ENCODE data around the gene NPC2.

The NPC2 gene

GRCh38 chr14:74493343-74494261 lies 497 bp upstream of the NPC2 start, which contains the start of gene ISCA2:
ISCA2 (plus strand) TSS chr14:74493765; CDS start chr14:74493775, 10 bp downstream.
- TF ChIP-seq TAF1 (IDR thresholded peaks at IDR 0.05; ENCODE audit: borderline replicate concordance, insufficient read depth, low read length) = peak; percentile 74; the same call in 1 of the 2 replicates
- TF ChIP-seq SIN3A (IDR thresholded peaks at IDR 0.05; ENCODE audit: borderline replicate concordance, insufficient read depth, low read length) = no peak
- peak; percentile 18 for TF ChIP-seq POLR2AphosphoS5 (IDR thresholded peaks at IDR 0.05; ENCODE audit: low read depth, low read length)
- no peak for TF ChIP-seq FOXP2 (optimal IDR thresholded peaks at IDR 0.05; ENCODE audit: borderline replicate concordance, extremely low read depth, extremely low read length, insufficient read depth)

GRCh38 chr14:74491956-74492775 lies 939 bp downstream of the NPC2 start:
- no peak for TF ChIP-seq TAF1 (IDR thresholded peaks at IDR 0.05; ENCODE audit: borderline replicate concordance, insufficient read depth, low read length)
- TF ChIP-seq FOXP2 (optimal IDR thresholded peaks at IDR 0.05; ENCODE audit: borderline replicate concordance, extremely low read depth, extremely low read length, insufficient read depth) = no peak
- TF ChIP-seq SIN3A (IDR thresholded peaks at IDR 0.05; ENCODE audit: borderline replicate concordance, insufficient read depth, low read length) = no peak
- no peak for TF ChIP-seq POLR2AphosphoS5 (IDR thresholded peaks at IDR 0.05; ENCODE audit: low read depth, low read length)
- no peak for TF ChIP-seq REST (IDR thresholded peaks at IDR 0.05; ENCODE audit: insufficient read depth in 1 of 2, low read depth in 2 of 2, low read length in 2 of 2)

- TF ChIP-seq SIN3A (IDR thresholded peaks at IDR 0.05; ENCODE audit: borderline replicate concordance, insufficient read depth, low read length) (no peak), REST (IDR thresholded peaks at IDR 0.05; ENCODE audit: insufficient read depth in 1 of 2, low read depth in 2 of 2, low read length in 2 of 2) (no peak)
Observed at GRCh38 chr14:74490486-74490885, 2.6 kb downstream of the NPC2 start.

- TF ChIP-seq SIN3A (IDR thresholded peaks at IDR 0.05; ENCODE audit: borderline replicate concordance, insufficient read depth, low read length) = no peak
- no peak for TF ChIP-seq POLR2AphosphoS5 (IDR thresholded peaks at IDR 0.05; ENCODE audit: low read depth, low read length)
- TF ChIP-seq FOXP2 (optimal IDR thresholded peaks at IDR 0.05; ENCODE audit: borderline replicate concordance, extremely low read depth, extremely low read length, insufficient read depth) = no peak
- no peak for TF ChIP-seq TAF1 (IDR thresholded peaks at IDR 0.05; ENCODE audit: borderline replicate concordance, insufficient read depth, low read length)
- no peak for TF ChIP-seq REST (IDR thresholded peaks at IDR 0.05; ENCODE audit: insufficient read depth in 1 of 2, low read depth in 2 of 2, low read length in 2 of 2)
Observed at GRCh38 chr14:74488786-74489397, 4.2 kb downstream of the NPC2 start.

- no peak for TF ChIP-seq REST (IDR thresholded peaks at IDR 0.05; ENCODE audit: insufficient read depth in 1 of 2, low read depth in 2 of 2, low read length in 2 of 2)
Observed at GRCh38 chr14:74486164-74486563, 6.9 kb downstream of the NPC2 start.
